GM19240 (cell line): ENCODE data around the gene USP15.

Source experiments
- DNase-seq: peaks from one replicate; pipeline ENCODE4 v3.0.0; 2011; ENCODE audit warnings: low spot score; ENCODE audit not compliant: insufficient read length

USP15 gene

GRCh38 chr12:62279961-62280360 lies 19.8 kb downstream of the USP15 start:
- DNase-seq, result no peak

- DNase-seq, result no peak
Observed at GRCh38 chr12:62282057-62282774, 22.0 kb downstream of the USP15 start.

GRCh38 chr12:62284749-62285148 lies 24.5 kb downstream of the USP15 start:
- no peak for DNase-seq

- DNase-seq, result no peak
Observed at GRCh38 chr12:62285284-62285683, 25.1 kb downstream of the USP15 start.

GRCh38 chr12:62288328-62288727 lies 28.1 kb downstream of the USP15 start:
- DNase-seq, result no peak

- no peak for DNase-seq
Observed at GRCh38 chr12:62290846-62291245, 30.6 kb downstream of the USP15 start.

- no peak for DNase-seq
Observed at GRCh38 chr12:62291864-62292760, 31.9 kb downstream of the USP15 start.

GRCh38 chr12:62292761-62293344 lies 32.6 kb downstream of the USP15 start:
- no peak for DNase-seq

GRCh38 chr12:62294378-62294777 lies 34.2 kb downstream of the USP15 start:
- DNase-seq, result no peak

GRCh38 chr12:62296001-62296400 lies 35.8 kb downstream of the USP15 start:
- DNase-seq, result no peak

- no peak for DNase-seq
Observed at GRCh38 chr12:62297321-62297720, 37.1 kb downstream of the USP15 start.

- DNase-seq, result no peak
Observed at GRCh38 chr12:62299617-62300016, 39.4 kb downstream of the USP15 start.

- no peak for DNase-seq
Observed at GRCh38 chr12:62301080-62301798, 41.0 kb downstream of the USP15 start.

- DNase-seq, result no peak
Observed at GRCh38 chr12:62301799-62302133, 41.6 kb downstream of the USP15 start.

GRCh38 chr12:62304560-62304959 lies 44.4 kb downstream of the USP15 start:
- DNase-seq, result no peak

- DNase-seq, result no peak
Observed at GRCh38 chr12:62305778-62306177, 45.6 kb downstream of the USP15 start.

GRCh38 chr12:62306569-62307530 lies 46.6 kb downstream of the USP15 start:
- DNase-seq, result no peak

GRCh38 chr12:62308201-62308600 lies 48.0 kb downstream of the USP15 start:
- no peak for DNase-seq

GRCh38 chr12:62313727-62314380 lies 53.6 kb downstream of the USP15 start:
- DNase-seq, result no peak

- no peak for DNase-seq
Observed at GRCh38 chr12:62317017-62317416, 56.8 kb downstream of the USP15 start.
